Endothelial cell of umbilical vein (primary cell): ENCODE data around the gene SKIC8. TPM values are rescaled to one million over a fixed set of nuclear protein-coding genes. Genes with fewer than 3 reads are reported as not detected.

ENCODE experiments used
- BruUV-seq: library from RNA; stranded (reverse); fragments of 400-500 nt; replicated peaks from 2 replicates; lab custom pipeline; 2021; lab: Mats Ljungman, UMichigan
- CTCF ChIA-PET: fragments of 300-600, 350-600 bp; sonication (Branson Sonifier 250); formaldehyde crosslinking; loops from one replicate; lab custom pipeline; 2021; ENCODE audit warnings: antibody characterized with exemption, inconsistent platforms; lab: Charles Lee
- POLR2A ChIA-PET: fragments of 300-600, 350-600 bp; sonication (Branson Sonifier 250); formaldehyde crosslinking; loops from one replicate; lab custom pipeline; 2021; ENCODE audit warnings: antibody characterized with exemption, inconsistent platforms; lab: Charles Lee
- DNase-seq: peaks from one replicate; pipeline ENCODE4 v3.0.0-alpha.2; 2011; ENCODE audit warnings: low read depth, low spot score
- FAIRE-seq: peaks from 2 replicates; lab custom pipeline; 2011; peaks lifted over from hg19 to GRCh38; lab: Jason Lieb, UNC
- H2AFZ ChIP-seq: 2 replicates; pipeline ENCODE4 v1.6.0; 2012; ENCODE audit warnings: low read depth, low read length, control low read depth, inconsistent platforms
- H3K27ac ChIP-seq: 2 replicates; pipeline ENCODE4 v1.5.1; 2011; ENCODE audit warnings: low read depth, mild to moderate bottlenecking, control low read depth, low read length, moderate library complexity; ENCODE audit not compliant: insufficient read depth
- H3K27me3 ChIP-seq, 2 experiments: 2 replicates each; pipeline versions ENCODE4 v1.6.0 to v1.6.1; 2011; ENCODE audit warnings: low read length in 2 of 2, mixed read lengths in 1 of 2; ENCODE audit not compliant: control insufficient read depth in 2 of 2, insufficient read depth in 2 of 2
- H3K36me3 ChIP-seq, 2 experiments: 2 replicates in 1 of 2; 3 replicates in 1 of 2; pipeline ENCODE4 v1.5.1; 2011; ENCODE audit warnings: low read length in 2 of 2, mild to moderate bottlenecking in 1 of 2, moderate library complexity in 1 of 2; ENCODE audit not compliant: control insufficient read depth in 2 of 2, insufficient read depth in 2 of 2; ENCODE audit errors: extremely low read depth in 1 of 2
- H3K4me1 ChIP-seq: 3 replicates; pipeline ENCODE4 v1.5.1; 2011; ENCODE audit warnings: mild to moderate bottlenecking, low read length; ENCODE audit not compliant: control insufficient read depth, insufficient read depth; ENCODE audit errors: extremely low read depth
- H3K4me2 ChIP-seq: 2 replicates; pipeline ENCODE4 v1.6.1; 2011; ENCODE audit warnings: low read length, control low read depth, mixed read lengths; ENCODE audit not compliant: insufficient read depth
- H3K4me3 ChIP-seq, 3 experiments: fragments of 200-600 bp in 1 of 3; sonication (generic), shearing (Covaris generic) in 1 of 3; replicated peaks in 1 of 3; 2 replicates each; pipeline ENCODE4 v1.5.1; 2011 to 2016; ENCODE audit warnings: control low read depth in 3 of 3, low read length in 3 of 3, mild to moderate bottlenecking in 2 of 3, inconsistent platforms in 1 of 3, low read depth in 1 of 3, moderate library complexity in 1 of 3; ENCODE audit not compliant: insufficient read depth in 1 of 3
- H3K79me2 ChIP-seq: 2 replicates; pipeline ENCODE4 v1.6.0; 2012; ENCODE audit warnings: low read length, inconsistent platforms; ENCODE audit not compliant: control insufficient read depth, insufficient read depth
- H3K9ac ChIP-seq: replicated peaks from 2 replicates; pipeline ENCODE3; 2011; ENCODE audit warnings: low read length, control low read depth; ENCODE audit not compliant: insufficient read depth; ENCODE audit errors: extremely low read depth
- H3K9me1 ChIP-seq: replicated peaks from 3 replicates; pipeline ENCODE4 v1.6.0; 2011; ENCODE audit warnings: mild to moderate bottlenecking, low read length; ENCODE audit not compliant: control insufficient read depth, insufficient read depth; ENCODE audit errors: extremely low read depth
- H3K9me3 ChIP-seq: replicated peaks from 2 replicates; pipeline ENCODE4 v1.5.1; 2012; ENCODE audit warnings: low read length, inconsistent platforms; ENCODE audit not compliant: control insufficient read depth, insufficient read depth
- H4K20me1 ChIP-seq: replicated peaks from 2 replicates; pipeline ENCODE3; 2011; ENCODE audit warnings: mild to moderate bottlenecking, low read length; ENCODE audit not compliant: control insufficient read depth, insufficient read depth; ENCODE audit errors: extremely low read depth
- CTCF ChIP-seq, 2 donors: IDR thresholded peaks; 1 replicate in 1 of 2; 2 replicates in 1 of 2; pipeline ENCODE4 v1.5.1; 2011; ENCODE audit warnings: low read length in 2 of 2, mild to moderate bottlenecking in 2 of 2, moderate library complexity in 2 of 2, control low read depth in 1 of 2, inconsistent platforms in 1 of 2, low read depth in 1 of 2; ENCODE audit not compliant: insufficient read depth in 1 of 2; ENCODE audit errors: extremely low read depth in 1 of 2
- EZH2 ChIP-seq: IDR thresholded peaks from 2 replicates; pipeline ENCODE4 v1.6.1; 2012; ENCODE audit warnings: borderline replicate concordance, low read depth, mild to moderate bottlenecking, moderate library complexity, low read length, inconsistent platforms; ENCODE audit not compliant: severe bottlenecking
- FOS ChIP-seq: IDR thresholded peaks from 2 replicates; pipeline ENCODE4 v1.6.1; 2011; ENCODE audit warnings: mild to moderate bottlenecking, low read length, moderate library complexity, borderline replicate concordance; ENCODE audit not compliant: insufficient read depth
- GATA2 ChIP-seq: IDR thresholded peaks from 2 replicates; pipeline ENCODE4 v1.7.0; 2011; ENCODE audit warnings: low read depth, mild to moderate bottlenecking, moderate library complexity, mixed read lengths, low read length; ENCODE audit not compliant: insufficient read length, insufficient read depth
- JUN ChIP-seq: IDR thresholded peaks from 2 replicates; pipeline ENCODE4 v1.6.1; 2011; ENCODE audit warnings: borderline replicate concordance, low read depth; ENCODE audit not compliant: insufficient read length, insufficient read depth
- MAX ChIP-seq: IDR thresholded peaks from 2 replicates; pipeline ENCODE4 v1.6.1; 2011; ENCODE audit not compliant: insufficient read depth, insufficient read length
- MYC ChIP-seq: IDR thresholded peaks from one replicate; pipeline ENCODE4 v1.6.1; 2011; ENCODE audit warnings: mild to moderate bottlenecking, low read depth, low read length
- POLR2A ChIP-seq: IDR thresholded peaks from 2 replicates; pipeline ENCODE4 v1.6.1; 2012; ENCODE audit warnings: low read depth, mild to moderate bottlenecking, control low read depth, low read length
- POLR2AphosphoS5 ChIP-seq: IDR thresholded peaks from 2 replicates; pipeline ENCODE4 v1.6.1; 2012; ENCODE audit warnings: low read depth, mild to moderate bottlenecking, control low read depth, low read length, moderate library complexity; ENCODE audit not compliant: insufficient read depth
- dilution Hi-C: fragments of 300-500 bp; cut with MboI; formaldehyde crosslinking; loops from one replicate; pipeline ENCODE4 v1.15.0; 2019; ENCODE audit warnings: low sequenced_read_pairs; ENCODE audit not compliant: extremely low pct_ligation_motif_present
- intact Hi-C: fragments of 100-400 bp; cut with micrococcal nuclease; formaldehyde crosslinking; loops from one replicate; pipeline ENCODE4 v1.10.0; 2022
- polyA plus RNA-seq, 4 experiments: library from polyadenylated mRNA; depleted of rRNA in 3 of 4; stranded (reverse) in 3 of 4; unstranded in 1 of 4; fragments of >200 nt; gene quantifications; 2 replicates each; pipeline versions ENCODE4 v1.2.1 to v1.2.3, GENCODE V29; 2011 to 2012; ENCODE audit warnings: missing spikeins in 1 of 4
- total RNA-seq: library from RNA; stranded (reverse); gene quantifications from 2 replicates; pipeline ENCODE4 v1.2.3, GENCODE V29; 2021

SKIC8 gene
- total and polyA plus RNA-seq, 2 donors (not counting 3 experiments of a cell fraction or from before 2014, with no cell fraction given): 49.7 to 95.0 TPM

- DNase-seq: no peak
- ChIA-PET POLR2A (no interaction called here), CTCF (no interaction called here)
- no peak overlapping the region for H3K4me3 ChIP-seq
- no peaks in the 10 kb centered on the region for H3K9me3 ChIP-seq
- H3K27me3 ChIP-seq: no peaks in the 10 kb centered on the region
- H3K36me3 ChIP-seq: no peaks in the 10 kb centered on the region
- no peak overlapping the region for H3K27ac ChIP-seq
- no peaks in the 10 kb centered on the region for H3K79me2 ChIP-seq
- H4K20me1 ChIP-seq: no peaks in the 10 kb centered on the region
- dilution Hi-C loops (no loop called here), intact Hi-C loops (no loop called here)
- no peak overlapping the region for H3K4me2 ChIP-seq
- H3K4me1 ChIP-seq: peaks cover 27% of the 10 kb centered on the region
- BruUV-seq: no TSS peak
- H2AFZ ChIP-seq: no peak overlapping the region
- FAIRE-seq: peak; percentile 15
- no peak for TF ChIP-seq POLR2AphosphoS5
- no peak for TF ChIP-seq MAX
- no peak for TF ChIP-seq MYC
- no peak for TF ChIP-seq POLR2A
- TF ChIP-seq CTCF (IDR thresholded peaks at IDR 0.05; ENCODE audit: extremely low read depth in 1 of 2, insufficient read depth in 1 of 2, low read depth in 1 of 2, low read length in 2 of 2): no peak
- no peak for TF ChIP-seq EZH2
- TF ChIP-seq JUN: no peak
- no peak for TF ChIP-seq FOS
- no peak for TF ChIP-seq GATA2
- no peak overlapping the region for H3K9ac ChIP-seq
- H3K9me1 ChIP-seq: no peaks in the 10 kb centered on the region
These were observed 25.9 kb upstream of the SKIC8 start for GRCh38 chr15:78325092-78325843.
